ENCODE results near the gene SPINK14.

Gene SPINK14

GRCh38 chr5:148209151-148209770, 40.9 kb downstream of the SPINK14 start:
- TF ChIP-seq CTCF (IDR thresholded peaks at IDR 0.05; ENCODE audit: low read depth, low read length), result no peak
- no peak overlapping the region for H3K4me3 ChIP-seq (ENCODE audit: low read depth, low read length)

- no peak for TF ChIP-seq CTCF (IDR thresholded peaks at IDR 0.05; ENCODE audit: low read depth, low read length)
Observed at GRCh38 chr5:148214665-148215185, 46.4 kb downstream of the SPINK14 start.

GRCh38 chr5:148221508-148221907, 53.2 kb downstream of the SPINK14 start:
- TF ChIP-seq CTCF (IDR thresholded peaks at IDR 0.05; ENCODE audit: low read depth, low read length), result no peak

More at GRCh38 chr5:148214665-148215185, 46.4 kb downstream of the SPINK14 start:
- H3K4me3 ChIP-seq (ENCODE audit: low read depth, low read length), result no peak overlapping the region

GRCh38 chr5:148224117-148224742, 55.9 kb downstream of the SPINK14 start:
- no peak for TF ChIP-seq CTCF (IDR thresholded peaks at IDR 0.05; ENCODE audit: low read depth, low read length)
- H3K4me3 ChIP-seq (ENCODE audit: low read depth, low read length), result no peak overlapping the region

More at GRCh38 chr5:148221508-148221907, 53.2 kb downstream of the SPINK14 start:
- no peak overlapping the region for H3K4me3 ChIP-seq (ENCODE audit: low read depth, low read length)

Data from WI38 (cell line).